Right hindlimb (tissue), 1 donor: ENCODE data around the gene ZNF625.
"Not testable (repeated sequence)": the region's sequence is repeated elsewhere in the genome, so short reads cannot be mapped to it uniquely, and the experiment has no call there.

Experiments
- DNase-seq: peaks from one replicate; pipeline ENCODE4 v3.0.0-alpha.2; 2018

The ZNF625 gene

GRCh38 chr19:12137221-12137940 is 19.2 kb downstream of the ZNF625 start:
- DNase-seq, result no peak

- no peak for DNase-seq
Measured at GRCh38 chr19:12133069-12133468, 23.5 kb downstream of the ZNF625 start.

GRCh38 chr19:12126707-12127106 is 29.8 kb downstream of the ZNF625 start:
- no peak for DNase-seq

- no peak for DNase-seq
Measured at GRCh38 chr19:12117201-12117970, 39.1 kb downstream of the ZNF625 start.

GRCh38 chr19:12113121-12113520 is 43.4 kb downstream of the ZNF625 start:
- no peak for DNase-seq

GRCh38 chr19:12112701-12113100 is 43.8 kb downstream of the ZNF625 start:
- no peak for DNase-seq

- no peak for DNase-seq
Measured at GRCh38 chr19:12111943-12112637, 44.4 kb downstream of the ZNF625 start.

GRCh38 chr19:12111176-12111575 is 45.4 kb downstream of the ZNF625 start:
- no peak for DNase-seq

GRCh38 chr19:12103909-12104308 is 52.6 kb downstream of the ZNF625 start:
- DNase-seq, result not testable (repeated sequence)

- no peak for DNase-seq
Measured at GRCh38 chr19:12098040-12098439, 58.5 kb downstream of the ZNF625 start.

- DNase-seq, result no peak
Measured at GRCh38 chr19:12095111-12095790, 61.3 kb downstream of the ZNF625 start.
